HCT116 (cell line): ENCODE data around the gene LGALS4. TPM values are rescaled to one million over a fixed set of nuclear protein-coding genes. Genes with fewer than 3 reads are reported as not detected.
A peak's percentile ranks its signal among the peaks of the same experiment; 100 is the strongest.

Experiments used
- ATAC-seq: fragments of 200-7000 bp; cut with Tn5 transposase; 2 replicates; pipeline ENCODE4 v1.9.1; 2020; ENCODE audit warnings: mild to moderate bottlenecking, moderate library complexity
- BruUV-seq: library from RNA; stranded (reverse); fragments of 400-500 nt; replicated peaks from 2 replicates; lab custom pipeline; 2021; lab: Mats Ljungman, UMichigan
- CTCF ChIA-PET: fragments of 300-600 bp; sonication (Branson Sonifier 250); formaldehyde crosslinking; loops from one replicate; lab custom pipeline; 2021; ENCODE audit warnings: antibody characterized with exemption; lab: Charles Lee
- POLR2A ChIA-PET: fragments of 300-600, 350-600 bp; sonication (Branson Sonifier 250); formaldehyde crosslinking; loops from one replicate; lab custom pipeline; 2021; ENCODE audit warnings: antibody characterized with exemption; lab: Charles Lee
- RAD21 ChIA-PET, 2 experiments: fragments of 300-600 bp; sonication (Branson Sonifier 250); formaldehyde crosslinking; loops; one replicate each; lab custom pipeline; 2023; ENCODE audit warnings: low total read pairs in 2 of 2; ENCODE audit not compliant: uncharacterized antibody in 2 of 2, unreplicated experiment in 2 of 2, low non-redundant PET in 1 of 2; lab: Charles Lee
- DNase-seq: peaks from one replicate; pipeline ENCODE4 v3.0.0-alpha.2; 2010; ENCODE audit warnings: low read depth, low spot score
- H2AFZ ChIP-seq: fragments of 200-600 bp; shearing (Covaris generic), sonication (generic); 2 replicates; pipeline ENCODE4 v1.6.1; 2017; ENCODE audit warnings: low read depth, mixed run types, mixed read lengths, antibody characterized with exemption, low read length; ENCODE audit not compliant: poor library complexity, severe bottlenecking
- H3K27ac ChIP-seq: 2 replicates; pipeline ENCODE4 v1.5.1; 2012; ENCODE audit warnings: low read depth, low read length
- H3K27me3 ChIP-seq: fragments of 200-600 bp; sonication (generic); 2 replicates; pipeline ENCODE4 v1.6.1; 2016; ENCODE audit warnings: mixed run types, low read length, mixed read lengths; ENCODE audit not compliant: insufficient read depth
- H3K36me3 ChIP-seq, 2 experiments: fragments of 200-500 bp in 1 of 2; fragments of 200-600 bp in 1 of 2; sonication (Bioruptor generic) in 1 of 2; sonication (generic) in 1 of 2; 2 replicates each; pipeline versions ENCODE4 v1.5.1 to v1.6.1; 2014 to 2016; ENCODE audit warnings: low read length in 2 of 2, inconsistent platforms in 1 of 2, mixed read lengths in 1 of 2, mixed run types in 1 of 2; ENCODE audit not compliant: insufficient read depth in 2 of 2, control insufficient read depth in 1 of 2
- H3K4me1 ChIP-seq, 2 experiments: fragments of 200-600 bp in 1 of 2; sonication (generic) in 1 of 2; 2 replicates each; pipeline versions ENCODE4 v1.5.1 to v1.6.1; 2012 to 2017; ENCODE audit warnings: low read length in 2 of 2, inconsistent platforms in 1 of 2, mild to moderate bottlenecking in 1 of 2, mixed read lengths in 1 of 2, mixed run types in 1 of 2, moderate library complexity in 1 of 2; ENCODE audit not compliant: insufficient read depth in 2 of 2, control insufficient read depth in 1 of 2
- H3K4me2 ChIP-seq: fragments of 200-600 bp; sonication (generic); 2 replicates; pipeline ENCODE4 v1.6.1; 2017; ENCODE audit warnings: mixed run types, low read length, mixed read lengths
- H3K4me3 ChIP-seq, 2 experiments: fragments of 200-600 bp in 1 of 2; sonication (generic) in 1 of 2; replicated peaks in 1 of 2; 2 replicates each; pipeline ENCODE4 v1.5.1; 2011 to 2016; ENCODE audit warnings: low read length in 2 of 2, control low read depth in 1 of 2, low read depth in 1 of 2, mild to moderate bottlenecking in 1 of 2, mixed read lengths in 1 of 2, mixed run types in 1 of 2
- H3K79me2 ChIP-seq: fragments of 200-600 bp; sonication (generic); 2 replicates; pipeline ENCODE4 v1.6.1; 2017; ENCODE audit warnings: mild to moderate bottlenecking, mixed run types, low read length, moderate library complexity, mixed read lengths; ENCODE audit not compliant: insufficient read depth
- H3K9ac ChIP-seq: fragments of 200-600 bp; sonication (generic); 2 replicates; pipeline ENCODE4 v1.6.1; 2016; ENCODE audit warnings: low read length, mixed read lengths
- H3K9me2 ChIP-seq: fragments of 200-600 bp; sonication (generic), shearing (Covaris generic); 2 replicates; pipeline ENCODE4 v1.6.1; 2017; ENCODE audit warnings: mixed run types, mild to moderate bottlenecking, moderate library complexity; ENCODE audit not compliant: insufficient read depth
- H3K9me3 ChIP-seq, 2 experiments: fragments of 200-500 bp in 1 of 2; fragments of 200-600 bp in 1 of 2; sonication (Bioruptor generic) in 1 of 2; sonication (generic) in 1 of 2; 2 replicates each; pipeline ENCODE4 v1.6.1; 2014 to 2017; ENCODE audit warnings: low read length in 2 of 2, mixed read lengths in 2 of 2, inconsistent platforms in 1 of 2, low read depth in 1 of 2, mild to moderate bottlenecking in 1 of 2, mixed run types in 1 of 2, moderate library complexity in 1 of 2; ENCODE audit not compliant: control insufficient read depth in 1 of 2, insufficient read depth in 1 of 2
- H4K20me1 ChIP-seq: fragments of 200-600 bp; sonication (generic), shearing (Covaris generic); 2 replicates; pipeline ENCODE4 v1.6.1; 2017; ENCODE audit warnings: mixed run types, mild to moderate bottlenecking, moderate library complexity; ENCODE audit not compliant: insufficient read depth
- CBX3 ChIP-seq: IDR thresholded peaks from 2 replicates; pipeline ENCODE4 v1.6.1; 2012; ENCODE audit warnings: low read depth
- CEBPB ChIP-seq: IDR thresholded peaks from 2 replicates; pipeline ENCODE4 v1.6.1; 2012; ENCODE audit warnings: low read depth
- EZH2 ChIP-seq: fragments of 200-600 bp; sonication (generic); IDR thresholded peaks from 2 replicates; pipeline ENCODE4 v1.6.1; 2017; ENCODE audit warnings: antibody characterized with exemption, mixed run types
- POLR2AphosphoS5 ChIP-seq: IDR thresholded peaks from 2 replicates; pipeline ENCODE4 v1.6.1; 2011; ENCODE audit warnings: mild to moderate bottlenecking, low read depth, low read length, moderate library complexity
- SIN3A ChIP-seq: IDR thresholded peaks from 2 replicates; pipeline ENCODE4 v1.6.1; 2012; ENCODE audit warnings: low read depth
- SRF ChIP-seq: IDR thresholded peaks from 2 replicates; pipeline ENCODE4 v1.6.1; 2012; ENCODE audit warnings: low read depth
- TCF7L2 ChIP-seq: IDR thresholded peaks from 2 replicates; pipeline ENCODE4 v1.7.0; 2011; ENCODE audit warnings: borderline replicate concordance, inconsistent platforms; ENCODE audit not compliant: insufficient read depth, insufficient read length; ENCODE audit errors: extremely low read depth
- YY1 ChIP-seq: IDR thresholded peaks from 2 replicates; pipeline ENCODE4 v1.6.1; 2011; ENCODE audit warnings: low read length, low read depth, moderate library complexity, mild to moderate bottlenecking; ENCODE audit not compliant: insufficient replicate concordance; ENCODE audit errors: extremely low read depth
- intact Hi-C: fragments of 100-400 bp; cut with micrococcal nuclease; formaldehyde crosslinking; loops from 2 replicates; pipeline ENCODE4 v1.10.0; 2022
- total RNA-seq: library from RNA; stranded (reverse); gene quantifications from one replicate; pipeline ENCODE4 v1.2.1, GENCODE V29; 2021; ENCODE audit not compliant: unreplicated experiment
- TF ChIP-seq, protein P1 (sequence below): IDR thresholded peaks from 2 replicates; pipeline ENCODE4 v1.6.1; 2011; ENCODE audit warnings: mild to moderate bottlenecking, low read length, moderate library complexity; ENCODE audit not compliant: insufficient replicate concordance; ENCODE audit errors: extremely low read depth

Gene LGALS4
- total RNA-seq, 1 experiment from 2014 or later, result 0.86 TPM

DNA sequence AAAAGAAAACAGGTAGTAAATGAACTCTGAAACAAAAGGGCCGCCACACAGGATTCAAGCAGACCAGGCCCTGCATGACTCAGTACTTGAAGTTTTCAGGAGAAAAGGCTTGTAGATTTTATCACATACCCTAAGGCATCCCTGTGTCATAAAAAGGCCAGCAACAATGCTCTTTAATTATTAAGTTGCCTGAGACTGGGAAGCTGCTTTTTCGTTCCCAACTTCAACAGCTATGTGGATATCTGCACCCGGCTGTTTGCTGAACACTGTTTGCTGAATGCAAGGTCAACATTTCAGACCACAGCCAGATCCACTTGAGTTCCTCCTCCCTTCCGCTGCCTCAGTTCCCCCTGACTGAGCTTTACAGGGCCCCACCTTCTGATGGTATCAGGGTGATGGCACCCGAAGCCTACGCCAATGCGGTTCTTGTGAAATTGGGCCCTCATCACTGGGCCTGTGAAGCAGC is 24.9 kb upstream of the LGALS4 start:
- Histone ChIP-seq H3K79me2 (peaks cover 31% of the 10 kb centered on the region), H3K9ac (no peak overlapping the region), H3K27ac (peak overlapping the region; percentile 15), H3K4me2 (no peak overlapping the region), H2AFZ (no peak overlapping the region), H4K20me1 (peaks cover 19% of the 10 kb centered on the region; the same call in 1 of the 2 replicates), H3K4me3 (no peak overlapping the region), H3K4me1 (peaks cover 0 to 26% of the 10 kb centered on the region in 2 experiments; a peak in 3 of 4 replicates), H3K36me3 (peaks cover 52 to 64% of the 10 kb centered on the region in 2 experiments)
- ATAC-seq (no peak), DNase-seq (no peak)
- ChIA-PET POLR2A (interaction anchor here (2.4 to 3.0 kb wide), 2 partner anchors 11 to 15 kb away, joined by 10 to 16 read pairs; no protein-coding TSS in a partner anchor), RAD21 (no interaction called here), CTCF (interaction anchor here (0.9 to 1.4 kb wide), 3 partner anchors 68 to 435 kb away, joined by 3 to 4 read pairs (median 4); partner anchors contain the start of gene FAM98C)
- BruUV-seq, result TSS peak; percentile 5
- intact Hi-C loops, result no loop called here
- no peak for TF ChIP-seq TCF7L2
- no peak for TF ChIP-seq CEBPB
- no peak for TF ChIP-seq SRF
- TF ChIP-seq EZH2, result no peak
- TF ChIP-seq, all 23 proteins: peak for 0
- no peaks in the 10 kb centered on the region for H3K27me3 ChIP-seq
- H3K9me3 ChIP-seq, result no peaks in the 10 kb centered on the region
- H3K9me2 ChIP-seq, result no peaks in the 10 kb centered on the region

- Histone ChIP-seq H3K9me2 (no peaks in the 10 kb centered on the region), H3K9me3 (no peaks in the 10 kb centered on the region), H3K4me2 (no peak overlapping the region), H3K4me1 (peaks cover 1 to 30% of the 10 kb centered on the region in 2 experiments; a peak in 3 of 4 replicates), H4K20me1 (peaks cover 15% of the 10 kb centered on the region; the same call in 1 of the 2 replicates), H3K79me2 (peaks cover 25% of the 10 kb centered on the region), H3K9ac (no peak overlapping the region), H2AFZ (no peak overlapping the region), H3K27me3 (no peaks in the 10 kb centered on the region), H3K4me3 (no peak overlapping the region), H3K36me3 (peaks cover 46 to 58% of the 10 kb centered on the region in 2 experiments), H3K27ac (peak overlapping the region; percentile 15)
- ChIA-PET CTCF (interaction anchor here (0.9 to 1.4 kb wide), 3 partner anchors 68 to 434 kb away, joined by 3 to 4 read pairs (median 4); partner anchors contain the start of gene FAM98C), POLR2A (interaction anchor here (2.4 to 3.0 kb wide), 2 partner anchors 12 to 14 kb away, joined by 10 to 16 read pairs; no protein-coding TSS in a partner anchor), RAD21 (no interaction called here)
- DNase-seq (no peak), ATAC-seq (no peak)
- intact Hi-C loops, result no loop called here
- TF ChIP-seq YY1 (no peak), CBX3 (no peak), POLR2AphosphoS5 (no peak; the same call in 1 of the 2 replicates), SIN3A (0 out of 2 replicates have a peak, but pooled peaks have one; percentile 26)
- TF ChIP-seq, protein P1, sequence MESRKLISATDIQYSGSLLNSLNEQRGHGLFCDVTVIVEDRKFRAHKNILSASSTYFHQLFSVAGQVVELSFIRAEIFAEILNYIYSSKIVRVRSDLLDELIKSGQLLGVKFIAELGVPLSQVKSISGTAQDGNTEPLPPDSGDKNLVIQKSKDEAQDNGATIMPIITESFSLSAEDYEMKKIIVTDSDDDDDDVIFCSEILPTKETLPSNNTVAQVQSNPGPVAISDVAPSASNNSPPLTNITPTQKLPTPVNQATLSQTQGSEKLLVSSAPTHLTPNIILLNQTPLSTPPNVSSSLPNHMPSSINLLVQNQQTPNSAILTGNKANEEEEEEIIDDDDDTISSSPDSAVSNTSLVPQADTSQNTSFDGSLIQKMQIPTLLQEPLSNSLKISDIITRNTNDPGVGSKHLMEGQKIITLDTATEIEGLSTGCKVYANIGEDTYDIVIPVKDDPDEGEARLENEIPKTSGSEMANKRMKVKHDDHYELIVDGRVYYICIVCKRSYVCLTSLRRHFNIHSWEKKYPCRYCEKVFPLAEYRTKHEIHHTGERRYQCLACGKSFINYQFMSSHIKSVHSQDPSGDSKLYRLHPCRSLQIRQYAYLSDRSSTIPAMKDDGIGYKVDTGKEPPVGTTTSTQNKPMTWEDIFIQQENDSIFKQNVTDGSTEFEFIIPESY, result no peak
- TSS peak; percentile 4 for BruUV-seq
Observed at GRCh38 chr19:38836983-38837626, 24.4 kb upstream of the LGALS4 start.
